Natural killer cell (primary cell): ENCODE measurements around the gene CCR8. TPM values are rescaled to one million over a fixed set of nuclear protein-coding genes. Genes with fewer than 3 reads are reported as not detected.
A peak's percentile ranks its signal among the peaks of the same experiment; 100 is the strongest.

ENCODE experiments used
- ATAC-seq, 3 donors: fragments of 150-1000 bp in 2 of 3; fragments of 200-7000 bp in 1 of 3; cut with Tn5 transposase; 1 replicate in 1 of 3; 2 replicates in 2 of 3; pipeline ENCODE4 v1.10.0; 2021; ENCODE audit warnings: mild to moderate bottlenecking in 2 of 3, moderate library complexity in 2 of 3
- DNase-seq, 2 donors: peaks; one replicate each; pipeline versions ENCODE4 v3.0.0 to v3.0.0-alpha.2; 2013 to 2021; ENCODE audit warnings: mixed read lengths in 1 of 2
- H3K27ac ChIP-seq: one replicate; pipeline ENCODE4 v1.5.1; 2013; ENCODE audit warnings: mild to moderate bottlenecking, low read length
- H3K27me3 ChIP-seq: one replicate; pipeline ENCODE4 v1.6.1; 2013; ENCODE audit warnings: low read length; ENCODE audit not compliant: control insufficient read depth, insufficient read depth
- H3K36me3 ChIP-seq: one replicate; pipeline ENCODE4 v1.6.1; 2013; ENCODE audit warnings: low read length; ENCODE audit not compliant: control insufficient read depth, insufficient read depth
- H3K4me1 ChIP-seq: one replicate; pipeline ENCODE4 v1.6.1; 2013; ENCODE audit warnings: low read length; ENCODE audit not compliant: control insufficient read depth, insufficient read depth
- H3K4me3 ChIP-seq: one replicate; pipeline ENCODE4 v1.5.1; 2013; ENCODE audit warnings: low read length
- H3K9me3 ChIP-seq: one replicate; pipeline ENCODE4 v1.6.1; 2013; ENCODE audit warnings: low read length; ENCODE audit not compliant: control insufficient read depth, insufficient read depth
- H3K27ac Mint-ChIP-seq, 2 donors: one replicate each; pipeline ENCODE4 v1.8.0; 2022; ENCODE audit warnings: mild to moderate bottlenecking in 2 of 2, mixed read lengths in 2 of 2, moderate library complexity in 1 of 2
- H3K27me3 Mint-ChIP-seq, 2 donors: one replicate each; pipeline ENCODE4 v1.8.0; 2022; ENCODE audit warnings: low read depth in 2 of 2, mixed read lengths in 2 of 2
- H3K36me3 Mint-ChIP-seq: one replicate; pipeline ENCODE4 v1.8.0; 2022; ENCODE audit warnings: mixed read lengths
- H3K4me1 Mint-ChIP-seq, 2 donors: one replicate each; pipeline ENCODE4 v1.8.0; 2022; ENCODE audit warnings: mixed read lengths in 2 of 2
- H3K4me3 Mint-ChIP-seq: one replicate; pipeline ENCODE4 v1.8.0; 2022; ENCODE audit warnings: mild to moderate bottlenecking, moderate library complexity, mixed read lengths
- H3K9me3 Mint-ChIP-seq, 2 donors: one replicate each; pipeline ENCODE4 v1.8.0; 2022; ENCODE audit warnings: mixed read lengths in 2 of 2
- CTCF ChIP-seq: fragments of 200-600 bp; IDR thresholded peaks from one replicate; pipeline ENCODE4 v1.8.0; 2022; ENCODE audit warnings: antibody characterized with exemption
- WGBS: methylation state at CpG from one replicate; pipeline ENCODE4 v1.1.7; 2013; ENCODE audit warnings: missing lambda C conversion rate; ENCODE audit not compliant: insufficient coverage; 5-methylcytosine and 5-hydroxymethylcytosine counted together
- intact Hi-C: fragments of 100-400 bp; cut with micrococcal nuclease; formaldehyde crosslinking; loops from one replicate; pipeline ENCODE4 v1.14.2; 2022
- total RNA-seq, 4 donors: library from RNA; stranded (reverse); fragments of 120-200 nt in 1 of 4; gene quantifications; one replicate each; pipeline versions ENCODE4 v1.2.3 to v1.2.4, GENCODE V29; 2013 to 2022

Gene CCR8
- total RNA-seq, 3 donors from 2014 or later (not counting 1 experiment from before 2014, with no cell fraction given): 0.35 TPM; not detected in 2

GRCh38 chr3:39327053-39327745 is 2.3 kb upstream of the CCR8 start:
- 56% methylated on average over 4 of the region's 4 CpGs for WGBS
- Histone ChIP-seq H3K9me3 (no peaks in the 10 kb centered on the region), H3K36me3 (no peaks in the 10 kb centered on the region), H3K27ac (no peak overlapping the region), H3K27me3 (no peaks in the 10 kb centered on the region), H3K4me3 (no peak overlapping the region), H3K4me1 (peaks cover 7% of the 10 kb centered on the region)
- peak overlapping the region in 1 of 2 donors; percentile 19 for H3K27ac Mint-ChIP-seq
- H3K9me3 Mint-ChIP-seq: no peaks in the 10 kb centered on the region
- DNase-seq (no peak), ATAC-seq (no peak)
- H3K27me3 Mint-ChIP-seq: no peaks in the 10 kb centered on the region
- intact Hi-C loops: no loop called here
- H3K36me3 Mint-ChIP-seq: no peaks in the 10 kb centered on the region
- no peak for TF ChIP-seq CTCF
- H3K4me1 Mint-ChIP-seq: peaks cover 15 to 23% of the 10 kb centered on the region in 2 donors
- H3K4me3 Mint-ChIP-seq: no peak overlapping the region

- H3K9me3 ChIP-seq: no peaks in the 10 kb centered on the region
- Mint-ChIP-seq H3K9me3 (no peaks in the 10 kb centered on the region), H3K27ac (no peak overlapping the region), H3K27me3 (no peaks in the 10 kb centered on the region), H3K36me3 (no peaks in the 10 kb centered on the region), H3K4me1 (peaks cover 12 to 24% of the 10 kb centered on the region in 2 donors), H3K4me3 (no peak overlapping the region)
- no peak overlapping the region for H3K4me3 ChIP-seq
- 91% methylated on average over 4 of the region's 4 CpGs for WGBS
- ATAC-seq (no peak), DNase-seq (peak in 1 of 2 donors; percentile 55)
- no peaks in the 10 kb centered on the region for H3K27me3 ChIP-seq
- H3K27ac ChIP-seq: no peak overlapping the region
- no peaks in the 10 kb centered on the region for H3K36me3 ChIP-seq
- intact Hi-C loops: no loop called here
- peaks cover 12% of the 10 kb centered on the region for H3K4me1 ChIP-seq
- TF ChIP-seq CTCF: no peak
Observed at GRCh38 chr3:39327746-39328349, 1.7 kb upstream of the CCR8 start.

- Histone ChIP-seq H3K9me3 (no peaks in the 10 kb centered on the region), H3K27ac (no peak overlapping the region), H3K27me3 (no peaks in the 10 kb centered on the region), H3K36me3 (no peaks in the 10 kb centered on the region), H3K4me1 (peaks cover 10% of the 10 kb centered on the region), H3K4me3 (no peak overlapping the region)
- H3K27ac Mint-ChIP-seq: no peak overlapping the region
- H3K9me3 Mint-ChIP-seq: no peaks in the 10 kb centered on the region
- ATAC-seq: no peak
- no peaks in the 10 kb centered on the region for H3K36me3 Mint-ChIP-seq
- H3K27me3 Mint-ChIP-seq: no peaks in the 10 kb centered on the region
- H3K4me3 Mint-ChIP-seq: no peak overlapping the region
- peaks cover 15 to 26% of the 10 kb centered on the region in 2 donors for H3K4me1 Mint-ChIP-seq
- no peak for DNase-seq
- no peak for TF ChIP-seq CTCF
- intact Hi-C loops: no loop called here
Observed at GRCh38 chr3:39330824-39331223, 1.3 kb downstream of the CCR8 start.
